Ectodermal cell (in vitro differentiated cells): Measurements from ENCODE around the gene PFKFB2.

Source experiments
- H3K27ac ChIP-seq: 2 replicates; pipeline ENCODE4 v1.7.0; 2013; ENCODE audit warnings: mild to moderate bottlenecking, low read depth, low read length; ENCODE audit not compliant: insufficient read depth, poor library complexity, severe bottlenecking
- H3K27me3 ChIP-seq: 2 replicates; pipeline ENCODE4 v1.7.0; 2013; ENCODE audit warnings: mild to moderate bottlenecking, low read length; ENCODE audit not compliant: insufficient read depth, control insufficient read depth, poor library complexity, severe bottlenecking
- H3K36me3 ChIP-seq: one replicate; pipeline ENCODE4 v1.7.0; 2013; ENCODE audit warnings: low read length; ENCODE audit not compliant: control insufficient read depth, insufficient read depth
- H3K4me1 ChIP-seq: one replicate; pipeline ENCODE4 v1.7.0; 2013; ENCODE audit warnings: low read length; ENCODE audit not compliant: control insufficient read depth, insufficient read depth
- H3K4me3 ChIP-seq: 2 replicates; pipeline ENCODE4 v1.7.0; 2013; ENCODE audit warnings: low read depth, low read length, control low read depth; ENCODE audit not compliant: insufficient read depth
- H3K9me3 ChIP-seq: 2 replicates; pipeline ENCODE4 v1.7.0; 2013; ENCODE audit warnings: mild to moderate bottlenecking, low read length, moderate library complexity; ENCODE audit not compliant: control insufficient read depth
- WGBS, 2 experiments: methylation state at CpG; one replicate each; pipeline ENCODE4 v1.1.7; 2013; ENCODE audit warnings: missing lambda C conversion rate in 2 of 2; 5-methylcytosine and 5-hydroxymethylcytosine counted together

Gene PFKFB2

DNA sequence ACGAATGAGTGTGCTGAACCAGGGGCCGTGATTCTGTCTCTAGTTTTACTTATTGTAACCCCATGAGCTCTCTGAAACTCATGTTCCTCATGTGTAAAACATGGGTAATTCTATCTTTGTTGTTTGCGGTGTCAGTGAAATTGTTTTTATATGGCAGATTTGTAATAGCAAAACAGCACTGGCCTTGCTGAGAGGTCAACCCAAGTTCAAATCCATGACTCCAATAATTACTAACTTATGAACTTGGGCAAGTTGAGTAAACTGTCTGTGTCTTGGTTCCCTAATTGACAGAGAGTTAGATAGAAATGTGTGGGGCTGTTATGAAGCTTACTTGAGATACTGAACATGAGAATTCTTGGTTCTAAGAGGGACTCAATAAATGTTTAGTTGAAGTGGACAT lies 38.3 kb upstream of the PFKFB2 start:
- Histone ChIP-seq H3K4me3 (no peak overlapping the region), H3K27ac (no peak overlapping the region), H3K9me3 (no peaks in the 10 kb centered on the region), H3K4me1 (no peaks in the 10 kb centered on the region), H3K27me3 (no peaks in the 10 kb centered on the region), H3K36me3 (no peaks in the 10 kb centered on the region)
- WGBS, 2 experiments: 93 to 95% methylated on average over 3 of the region's 3 CpGs

GRCh38 chr1:207015791-207016190 lies 37.3 kb upstream of the PFKFB2 start:
- no peak overlapping the region for H3K27ac ChIP-seq
- no peaks in the 10 kb centered on the region for H3K9me3 ChIP-seq
- 96 to 97% methylated on average over 3 of the region's 3 CpGs for WGBS, 2 experiments
- H3K27me3 ChIP-seq: no peaks in the 10 kb centered on the region
- H3K4me3 ChIP-seq: no peak overlapping the region
- H3K36me3 ChIP-seq: no peaks in the 10 kb centered on the region
- H3K4me1 ChIP-seq: no peaks in the 10 kb centered on the region

DNA sequence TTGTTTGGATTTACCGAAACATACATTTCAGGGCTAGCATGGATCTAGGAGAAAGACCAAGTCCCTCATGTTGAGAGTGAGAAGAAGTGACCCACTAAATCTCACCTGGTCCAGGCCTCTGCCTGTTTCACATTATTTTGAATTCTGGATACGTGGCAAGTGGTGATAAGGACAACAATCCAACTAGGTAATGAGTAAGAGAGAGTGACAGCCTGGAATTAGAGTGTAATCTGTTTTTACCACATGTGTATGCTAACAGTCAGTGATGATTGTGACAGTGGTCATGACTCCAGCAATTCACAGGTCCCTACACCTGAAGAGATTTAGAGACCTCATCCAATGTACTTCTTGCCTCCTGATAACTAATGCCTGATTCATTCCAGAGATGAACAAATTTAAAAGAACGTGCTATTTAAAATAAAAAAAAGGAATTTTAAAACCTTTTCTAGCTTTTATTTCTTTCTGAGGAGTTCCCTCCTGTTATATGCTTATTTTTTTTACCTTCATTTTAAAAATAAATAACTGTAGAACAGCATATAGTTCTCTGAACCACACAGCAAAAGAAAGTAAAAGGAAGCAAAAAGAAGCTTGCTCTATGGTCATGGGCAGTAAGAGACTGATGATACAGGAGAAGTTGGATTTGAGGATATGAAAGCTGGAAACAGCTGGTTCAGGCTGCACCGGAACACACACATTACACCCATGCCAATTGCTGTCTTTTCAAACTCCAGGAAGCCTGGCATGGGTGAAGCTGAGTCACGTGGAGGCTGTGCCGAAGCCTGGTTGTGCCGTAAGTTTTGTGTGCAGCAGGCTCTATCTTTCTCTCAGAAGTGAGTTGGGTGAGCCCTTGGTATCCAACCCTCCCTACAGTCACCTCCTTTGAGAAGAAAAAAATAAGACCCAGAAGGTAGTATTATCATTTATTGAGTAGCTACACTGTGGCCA lies 35.2 kb upstream of the PFKFB2 start:
- Histone ChIP-seq H3K4me1 (no peaks in the 10 kb centered on the region), H3K27me3 (no peaks in the 10 kb centered on the region), H3K27ac (no peak overlapping the region), H3K36me3 (no peaks in the 10 kb centered on the region), H3K9me3 (no peaks in the 10 kb centered on the region), H3K4me3 (no peak overlapping the region)
- 88 to 91% methylated on average over 6 to 7 of the region's 7 CpGs for WGBS, 2 experiments

DNA sequence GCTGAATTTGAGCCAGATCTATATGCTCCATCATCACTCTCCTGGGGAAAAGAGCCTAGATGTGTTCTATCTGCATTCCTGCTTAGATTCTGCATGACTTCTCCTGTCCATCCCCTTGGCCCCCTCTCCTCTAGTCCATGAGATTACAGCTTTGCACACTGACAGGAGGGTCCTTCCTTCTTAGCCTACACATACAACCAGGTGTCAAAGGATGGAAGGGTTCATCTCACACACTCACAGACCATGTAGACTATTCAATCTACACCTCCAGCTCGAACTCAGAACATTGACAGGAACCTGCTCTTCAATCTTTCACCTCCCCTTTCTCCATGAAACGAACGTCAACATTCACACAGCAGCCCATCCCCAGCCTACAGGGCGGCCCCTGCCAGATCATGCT lies 34.4 kb upstream of the PFKFB2 start:
- H3K4me3 ChIP-seq: no peak overlapping the region
- no peak overlapping the region for H3K27ac ChIP-seq
- H3K4me1 ChIP-seq: no peaks in the 10 kb centered on the region
- no peaks in the 10 kb centered on the region for H3K36me3 ChIP-seq
- WGBS, 2 experiments: 83 to 90% methylated on average over 4 of the region's 4 CpGs
- H3K27me3 ChIP-seq: no peaks in the 10 kb centered on the region
- no peaks in the 10 kb centered on the region for H3K9me3 ChIP-seq

DNA sequence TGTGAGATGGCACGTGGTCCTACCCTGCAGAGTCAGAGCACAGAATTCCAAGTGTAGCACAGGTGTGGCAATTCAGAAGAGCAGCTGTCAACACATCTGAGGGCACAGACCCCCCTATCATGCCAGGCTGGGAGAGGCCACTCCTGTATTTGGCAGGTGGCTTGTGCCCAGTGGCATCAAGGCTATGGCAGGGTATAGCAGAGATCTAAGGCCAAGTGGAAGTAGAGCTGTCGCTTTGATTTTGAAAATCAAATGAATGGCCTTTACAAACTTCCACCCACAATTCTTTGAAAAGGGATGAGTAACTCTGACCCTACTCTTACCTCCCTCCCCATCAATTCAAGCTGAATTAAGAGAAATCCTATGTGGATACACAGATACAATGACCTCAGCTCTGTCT lies 33.9 kb upstream of the PFKFB2 start:
- 88 to 95% methylated on average over 2 of the region's 2 CpGs for WGBS, 2 experiments
- H3K36me3 ChIP-seq: no peaks in the 10 kb centered on the region
- no peak overlapping the region for H3K27ac ChIP-seq
- no peaks in the 10 kb centered on the region for H3K4me1 ChIP-seq
- no peaks in the 10 kb centered on the region for H3K27me3 ChIP-seq
- no peak overlapping the region for H3K4me3 ChIP-seq
- no peaks in the 10 kb centered on the region for H3K9me3 ChIP-seq

DNA sequence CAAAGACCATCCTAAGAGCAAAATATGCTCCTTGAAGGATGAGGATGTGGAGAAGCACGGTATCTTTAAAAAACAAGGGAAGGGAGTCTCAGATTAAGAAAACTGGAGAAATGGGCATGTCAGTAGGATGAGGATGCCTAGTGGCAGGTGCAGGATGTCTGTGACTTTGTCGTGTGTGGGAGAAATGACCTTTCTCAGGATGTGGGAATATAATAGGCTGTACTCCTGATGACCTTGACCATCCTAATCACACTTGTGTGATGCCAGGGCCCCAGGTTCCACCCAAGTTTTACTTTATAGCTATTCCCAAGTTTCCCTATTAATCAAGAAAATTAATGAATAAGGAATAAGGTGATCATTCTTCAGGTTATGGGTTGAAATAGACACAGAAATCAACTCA lies 33.4 kb upstream of the PFKFB2 start:
- Histone ChIP-seq H3K36me3 (no peaks in the 10 kb centered on the region), H3K4me1 (no peaks in the 10 kb centered on the region), H3K4me3 (no peak overlapping the region), H3K27ac (no peak overlapping the region), H3K27me3 (no peaks in the 10 kb centered on the region), H3K9me3 (no peaks in the 10 kb centered on the region)
- WGBS, 2 experiments: 83 to 94% methylated on average over 2 of the region's 2 CpGs

- Histone ChIP-seq H3K9me3 (no peaks in the 10 kb centered on the region), H3K36me3 (no peaks in the 10 kb centered on the region), H3K4me1 (peaks cover 3% of the 10 kb centered on the region), H3K27me3 (no peaks in the 10 kb centered on the region), H3K4me3 (no peak overlapping the region), H3K27ac (no peak overlapping the region)
- 96 to 99% methylated on average over 7 of the region's 9 CpGs for WGBS, 2 experiments
Observed at GRCh38 chr1:207020065-207020708, 32.9 kb upstream of the PFKFB2 start.

- H3K36me3 ChIP-seq: no peaks in the 10 kb centered on the region
- H3K4me3 ChIP-seq: no peak overlapping the region
- no peaks in the 10 kb centered on the region for H3K27me3 ChIP-seq
- no peaks in the 10 kb centered on the region for H3K9me3 ChIP-seq
- H3K4me1 ChIP-seq: peaks cover 6% of the 10 kb centered on the region
- H3K27ac ChIP-seq: no peak overlapping the region
- WGBS, 2 experiments: 93 to 97% methylated on average over 4 of the region's 4 CpGs
Observed at GRCh38 chr1:207020709-207021107, 32.4 kb upstream of the PFKFB2 start.

GRCh38 chr1:207021139-207021861 lies 31.8 kb upstream of the PFKFB2 start:
- peaks cover 6% of the 10 kb centered on the region for H3K4me1 ChIP-seq
- H3K36me3 ChIP-seq: no peaks in the 10 kb centered on the region
- no peaks in the 10 kb centered on the region for H3K27me3 ChIP-seq
- H3K4me3 ChIP-seq: no peak overlapping the region
- no peaks in the 10 kb centered on the region for H3K9me3 ChIP-seq
- no peak overlapping the region for H3K27ac ChIP-seq
- WGBS, 2 experiments: 79 to 90% methylated on average over 8 of the region's 8 CpGs
